Activated CD4-positive, alpha-beta T cell treated with anti-CD3 and anti-CD28 coated beads for 36 hours (primary cell): Measurements from ENCODE around the gene FRMD6. TPM values are rescaled to one million over a fixed set of nuclear protein-coding genes. Genes with fewer than 3 reads are reported as not detected.
A peak's percentile ranks its signal among the peaks of the same experiment; 100 is the strongest.
"Not testable (repeated sequence)": the region's sequence is repeated elsewhere in the genome, so short reads cannot be mapped to it uniquely, and the experiment has no call there.

Source experiments
- ATAC-seq: fragments of 200-7000 bp; cut with Tn5 transposase; one replicate; pipeline ENCODE4 v1.10.0; 2021; ENCODE audit warnings: mild to moderate bottlenecking, moderate library complexity
- CTCF ChIA-PET: fragments of 350-600 bp; sonication (Branson Sonifier 250); formaldehyde crosslinking; loops from one replicate; lab custom pipeline; 2021; ENCODE audit warnings: antibody characterized with exemption; lab: Charles Lee
- POLR2A ChIA-PET: fragments of 350-600 bp; sonication (Branson Sonifier 250); formaldehyde crosslinking; loops from one replicate; lab custom pipeline; 2021; ENCODE audit warnings: antibody characterized with exemption, inconsistent platforms; lab: Charles Lee
- DNase-seq: peaks from one replicate; pipeline ENCODE4 v3.0.0-alpha.2; 2020
- H3K27ac Mint-ChIP-seq: one replicate; pipeline ENCODE4 v1.8.0; 2021; ENCODE audit warnings: mixed read lengths
- H3K27me3 Mint-ChIP-seq: one replicate; pipeline ENCODE4 v1.8.0; 2021; ENCODE audit warnings: mixed read lengths
- H3K36me3 Mint-ChIP-seq: one replicate; pipeline ENCODE4 v1.8.0; 2021; ENCODE audit warnings: low read depth, mixed read lengths
- H3K4me1 Mint-ChIP-seq: one replicate; pipeline ENCODE4 v1.8.0; 2021; ENCODE audit warnings: mixed read lengths
- H3K4me3 Mint-ChIP-seq: one replicate; pipeline ENCODE4 v1.8.0; 2021; ENCODE audit warnings: mild to moderate bottlenecking, moderate library complexity, mixed read lengths
- H3K9me3 Mint-ChIP-seq: one replicate; pipeline ENCODE4 v1.8.0; 2021; ENCODE audit warnings: low read depth, mixed read lengths
- intact Hi-C, 2 experiments: fragments of 100-400 bp; cut with DNase I in 1 of 2; cut with micrococcal nuclease in 1 of 2; formaldehyde crosslinking; loops; one replicate each; pipeline versions ENCODE4 v1.14.2 to v1.15.1; 2022 to 2024; cut with DNase I, micrococcal nuclease
- total RNA-seq, 2 experiments: library from RNA; stranded (reverse); gene quantifications; one replicate each; pipeline ENCODE4 v1.2.3, GENCODE V29; 2021

The FRMD6 gene
- total RNA-seq, 2 experiments from 2014 or later: 7.5 to 8.0 TPM

GRCh38 chr14:51744372-51745130 lies 92.8 kb downstream of the FRMD6 start:
- no peak overlapping the region for H3K27ac Mint-ChIP-seq
- H3K9me3 Mint-ChIP-seq: no peaks in the 10 kb centered on the region
- H3K27me3 Mint-ChIP-seq: peaks cover 2% of the 10 kb centered on the region
- DNase-seq (peak; percentile 57), ATAC-seq (peak; percentile 75)
- intact Hi-C loops: loop anchor here (5.0 kb wide), 1 partner anchor 92 kb away; the partner anchor contains the start of gene FRMD6 (in 2 of the 2)
- ChIA-PET CTCF (no interaction called here), POLR2A (no interaction called here)
- H3K4me3 Mint-ChIP-seq: no peak overlapping the region
- H3K4me1 Mint-ChIP-seq: no peaks in the 10 kb centered on the region
- no peaks in the 10 kb centered on the region for H3K36me3 Mint-ChIP-seq

- peak; percentile 52 for DNase-seq
- H3K36me3 Mint-ChIP-seq, intact Hi-C loops: not testable (repeated sequence)
These were observed 95.1 kb downstream of the FRMD6 start for GRCh38 chr14:51746823-51747222.

GRCh38 chr14:51750542-51750941 lies 98.8 kb downstream of the FRMD6 start:
- CTCF ChIA-PET: interaction anchor here (1.0 to 1.4 kb wide), 2 partner anchors 98 to 467 kb away, joined by 3 to 5 read pairs; partner anchors contain the start of gene FRMD6
- Mint-ChIP-seq H3K27ac (no peak overlapping the region), H3K4me3 (no peak overlapping the region), H3K27me3 (peaks cover 2% of the 10 kb centered on the region), H3K36me3 (no peaks in the 10 kb centered on the region), H3K9me3 (no peaks in the 10 kb centered on the region), H3K4me1 (no peaks in the 10 kb centered on the region)
- POLR2A ChIA-PET: no interaction called here
- intact Hi-C loops: no loop called here
- DNase-seq: peak; percentile 50
- no peak for ATAC-seq

More at GRCh38 chr14:51746823-51747222, 95.1 kb downstream of the FRMD6 start:
- H3K4me1 Mint-ChIP-seq, ATAC-seq, POLR2A ChIA-PET, H3K9me3 Mint-ChIP-seq, CTCF ChIA-PET, H3K27me3 Mint-ChIP-seq, H3K4me3 Mint-ChIP-seq, H3K27ac Mint-ChIP-seq: not testable (repeated sequence)

GRCh38 chr14:51751611-51752345 lies 100.1 kb downstream of the FRMD6 start:
- DNase-seq, H3K9me3 Mint-ChIP-seq, ATAC-seq, POLR2A ChIA-PET, intact Hi-C loops, H3K4me1 Mint-ChIP-seq, H3K27ac Mint-ChIP-seq, H3K27me3 Mint-ChIP-seq, CTCF ChIA-PET, H3K36me3 Mint-ChIP-seq, H3K4me3 Mint-ChIP-seq: not testable (repeated sequence)

GRCh38 chr14:51757756-51758155 lies 106.0 kb downstream of the FRMD6 start:
- H3K27ac Mint-ChIP-seq, H3K9me3 Mint-ChIP-seq, H3K36me3 Mint-ChIP-seq, H3K4me3 Mint-ChIP-seq, H3K4me1 Mint-ChIP-seq, CTCF ChIA-PET, POLR2A ChIA-PET, H3K27me3 Mint-ChIP-seq, intact Hi-C loops, ATAC-seq, DNase-seq: not testable (repeated sequence)

- DNase-seq (no peak), ATAC-seq (no peak)
- Mint-ChIP-seq H3K27ac (no peak overlapping the region), H3K4me3 (no peak overlapping the region), H3K27me3 (peaks cover 7% of the 10 kb centered on the region), H3K36me3 (no peaks in the 10 kb centered on the region), H3K9me3 (no peaks in the 10 kb centered on the region), H3K4me1 (peaks cover 7% of the 10 kb centered on the region)
- ChIA-PET CTCF (no interaction called here), POLR2A (no interaction called here)
- intact Hi-C loops: no loop called here
These were observed 108.2 kb downstream of the FRMD6 start for GRCh38 chr14:51759950-51760349.

GRCh38 chr14:51765726-51766125 lies 114.0 kb downstream of the FRMD6 start:
- DNase-seq, ATAC-seq, intact Hi-C loops, H3K27ac Mint-ChIP-seq, H3K4me3 Mint-ChIP-seq, H3K9me3 Mint-ChIP-seq, H3K4me1 Mint-ChIP-seq, H3K27me3 Mint-ChIP-seq, POLR2A ChIA-PET, H3K36me3 Mint-ChIP-seq: not testable (repeated sequence)
- CTCF ChIA-PET: interaction anchor here (0.8 kb wide), 2 partner anchors 396 to 526 kb away, joined by 3 read pairs; partner anchors contain the start of gene TMX1

- H3K27me3 Mint-ChIP-seq, H3K36me3 Mint-ChIP-seq, H3K4me1 Mint-ChIP-seq, H3K9me3 Mint-ChIP-seq, intact Hi-C loops, H3K4me3 Mint-ChIP-seq, POLR2A ChIA-PET, DNase-seq, ATAC-seq, H3K27ac Mint-ChIP-seq: not testable (repeated sequence)
- CTCF ChIA-PET: interaction anchor here (0.7 to 1.1 kb wide), 2 partner anchors 9 to 143 kb away, joined by 3 read pairs; no protein-coding TSS in a partner anchor
These were observed 114.9 kb downstream of the FRMD6 start for GRCh38 chr14:51766586-51766985.

GRCh38 chr14:51769261-51769660 lies 117.6 kb downstream of the FRMD6 start:
- DNase-seq, H3K27ac Mint-ChIP-seq, H3K27me3 Mint-ChIP-seq, ATAC-seq, H3K36me3 Mint-ChIP-seq, H3K4me3 Mint-ChIP-seq, intact Hi-C loops, H3K9me3 Mint-ChIP-seq, H3K4me1 Mint-ChIP-seq, CTCF ChIA-PET, POLR2A ChIA-PET: not testable (repeated sequence)

GRCh38 chr14:51774209-51774608 lies 122.5 kb downstream of the FRMD6 start:
- DNase-seq (peak; percentile 54), ATAC-seq (peak; percentile 39)
- H3K36me3 Mint-ChIP-seq: no peaks in the 10 kb centered on the region
- intact Hi-C loops: no loop called here
- POLR2A ChIA-PET: no interaction called here
- no peaks in the 10 kb centered on the region for H3K9me3 Mint-ChIP-seq
- CTCF ChIA-PET: no interaction called here
- no peak overlapping the region for H3K4me3 Mint-ChIP-seq
- H3K27ac Mint-ChIP-seq: no peak overlapping the region
- H3K4me1 Mint-ChIP-seq: peaks cover 3% of the 10 kb centered on the region
- H3K27me3 Mint-ChIP-seq: no peaks in the 10 kb centered on the region

GRCh38 chr14:51776102-51776894 lies 124.6 kb downstream of the FRMD6 start:
- no peak overlapping the region for H3K4me3 Mint-ChIP-seq
- DNase-seq: peak; percentile 67
- ChIA-PET CTCF (interaction anchor here (0.7 to 6.5 kb wide), 22 partner anchors 10 to 820 kb away, joined by 3 to 49 read pairs (median 4); partner anchors contain the start of gene FRMD6), POLR2A (interaction anchor here (0.8 kb wide), 1 partner anchor 96 kb away, joined by 3 read pairs; no protein-coding TSS in a partner anchor)
- H3K27me3 Mint-ChIP-seq: no peaks in the 10 kb centered on the region
- H3K27ac Mint-ChIP-seq: no peak overlapping the region
- H3K4me1 Mint-ChIP-seq: peaks cover 14% of the 10 kb centered on the region
- H3K9me3 Mint-ChIP-seq: no peaks in the 10 kb centered on the region
- no peaks in the 10 kb centered on the region for H3K36me3 Mint-ChIP-seq
- intact Hi-C loops: loop anchor here (1.0 to 2.0 kb wide), 4 partner anchors 123 to 493 kb away; no protein-coding TSS in a partner anchor
- ATAC-seq: peak; percentile 68
